Endometrium (tissue), 2 donors: ENCODE measurements around the gene OBSCN.

Experiments
- FAIRE-seq: peaks from 2 replicates; lab custom pipeline; 2012; peaks lifted over from hg19 to GRCh38; lab: Jason Lieb, UNC
- donor health status: control.
- donor health status: control.

The OBSCN gene

DNA sequence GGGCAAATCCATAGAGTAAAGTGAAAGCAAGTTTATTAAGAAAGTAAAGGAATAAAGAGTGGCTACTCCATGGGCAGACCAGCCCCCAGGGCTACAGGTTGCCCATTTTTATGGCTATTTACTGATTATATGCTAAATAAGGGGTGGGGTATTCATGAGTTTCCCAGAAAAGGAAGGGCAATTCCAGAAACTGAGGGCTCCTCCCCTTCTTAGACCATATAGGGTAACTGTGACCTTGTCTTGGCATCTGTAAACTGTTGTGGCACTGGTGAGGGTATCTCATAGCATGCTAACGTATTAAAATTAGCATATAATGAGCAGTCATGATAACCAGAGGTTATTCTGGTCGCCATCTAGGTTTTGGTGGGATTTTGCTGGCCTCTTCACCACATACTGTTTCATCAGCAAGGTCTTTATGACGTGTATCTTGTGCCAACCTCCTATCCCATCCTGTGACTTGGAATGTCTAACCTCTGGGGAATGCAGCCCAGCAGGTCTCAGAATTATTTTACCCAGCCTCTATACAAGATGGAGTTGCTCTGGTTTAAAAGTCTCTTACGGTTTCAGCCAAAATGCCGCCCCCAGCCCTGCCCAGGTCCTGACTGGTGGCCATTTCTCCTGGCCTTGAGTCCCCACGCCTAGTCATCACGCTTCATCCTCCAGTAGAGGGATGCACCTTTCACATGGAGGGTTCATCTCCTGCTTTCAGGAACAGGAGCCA, 209.8 kb downstream of the OBSCN start:
- no peak for FAIRE-seq

- no peak for FAIRE-seq
Observed at GRCh38 chr1:228420968-228421826, 213.4 kb downstream of the OBSCN start.

DNA sequence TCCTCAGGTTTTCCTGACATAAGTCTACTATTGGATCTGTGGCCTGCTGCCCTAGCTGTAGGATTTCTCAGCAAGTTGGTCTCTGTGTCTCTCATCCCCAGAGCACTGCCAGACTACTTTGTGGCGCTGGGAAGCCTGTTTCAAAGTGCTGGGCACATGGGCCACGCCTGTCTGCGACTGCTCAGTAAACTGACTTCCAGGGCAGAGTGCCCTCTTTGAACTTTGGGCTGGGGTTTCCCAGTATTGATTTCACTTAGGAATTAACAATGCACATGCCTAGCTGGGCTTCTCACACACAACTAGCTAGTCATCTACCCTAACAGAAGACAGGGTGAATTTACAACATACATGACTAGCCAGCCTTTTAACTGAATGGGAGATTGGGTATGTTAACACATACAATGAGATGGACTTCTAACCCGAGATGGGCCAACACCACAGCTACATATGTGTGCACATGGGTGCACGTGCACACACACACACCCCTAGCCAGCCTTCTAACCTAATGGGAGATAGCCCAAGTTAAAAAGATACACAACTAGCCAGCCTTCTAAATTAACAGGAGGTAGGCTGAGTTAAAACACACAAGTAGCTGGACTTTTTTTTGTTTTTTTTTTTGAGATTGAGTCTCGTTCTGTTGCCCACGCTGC, 215.7 kb downstream of the OBSCN start:
- no peak for FAIRE-seq

- FAIRE-seq, result no peak
Observed at GRCh38 chr1:228424685-228425660, 217.1 kb downstream of the OBSCN start.

GRCh38 chr1:228426518-228427175, 218.8 kb downstream of the OBSCN start:
- no peak for FAIRE-seq

- FAIRE-seq, result no peak
Observed at GRCh38 chr1:228428412-228428811, 220.6 kb downstream of the OBSCN start.
